K562 (cell line): ENCODE results near the gene KAT14. TPM values are rescaled to one million over a fixed set of nuclear protein-coding genes. Genes with fewer than 3 reads are reported as not detected.

ENCODE experiments used
- FOXP1 ChIP-seq: sonication (generic); formaldehyde crosslinking; IDR thresholded peaks from 2 replicates; pipeline ENCODE4 v1.8.0; 2022; ENCODE audit warnings: mild to moderate bottlenecking, missing genetic modification reagents
- PML ChIP-seq: IDR thresholded peaks from 2 replicates; pipeline ENCODE4 v1.6.1; 2012; ENCODE audit warnings: low read length, inconsistent platforms
- RCOR1 ChIP-seq, 2 experiments: IDR thresholded peaks; 2 replicates each; pipeline ENCODE4 v1.6.1; 2012; ENCODE audit warnings: low read depth in 2 of 2, low read length in 2 of 2, borderline replicate concordance in 1 of 2, improper control_type of control experiment in 1 of 2
- ZNF134 ChIP-seq: fragments of 250-450 bp; sonication (Bioruptor Pico); conservative IDR thresholded peaks from 2 replicates; pipeline ENCODE4 v1.4.0; 2020
- polyA plus RNA-seq, 8 experiments: library from polyadenylated mRNA; depleted of rRNA in 4 of 8; stranded (reverse) in 5 of 8; unstranded in 3 of 8; fragments of >200 nt; fragmentation: Nextera tagmentation in 2 of 8; fragmentation: Illumina TruSeq in 1 of 8; extraction: Ambion mirVana in 2 of 8; extraction: Trizol in 1 of 8; gene quantifications; 2 replicates each; pipeline versions ENCODE4 v1.2.1 to v1.2.3, GENCODE V29; 2011 to 2014; ENCODE audit warnings: inconsistent platforms in 1 of 8, missing spikeins in 1 of 8
- small RNA-seq: library from RNA; depleted of rRNA; stranded (forward); fragments of <200 nt; gene quantifications from one replicate; pipeline ENCODE3, GENCODE V24; 2014
- total RNA-seq, 7 experiments: library from RNA; depleted of rRNA in 6 of 7; stranded (reverse); fragments of >200 nt in 6 of 7; fragmentation: Illumina TruSeq in 2 of 7; extraction: Trizol in 2 of 7; gene quantifications; 2 replicates each; pipeline versions ENCODE4 v1.2.1 to v1.2.3, GENCODE V29; 2011 to 2021; ENCODE audit warnings: low replicate concordance in 1 of 7
- TF ChIP-seq, protein P1 (sequence below): fragments of 450-650 bp; IDR thresholded peaks from 2 replicates; pipeline ENCODE4 v1.7.1; 2018; ENCODE audit warnings: mild to moderate bottlenecking, low read depth; ENCODE audit not compliant: partially characterized antibody

The KAT14 gene
- total and polyA plus RNA-seq, 9 of the 15 experiments (the other 6 are each of a cell fraction or from before 2014, with no cell fraction given): 1.7 to 7.2 (median 5.6) TPM

DNA sequence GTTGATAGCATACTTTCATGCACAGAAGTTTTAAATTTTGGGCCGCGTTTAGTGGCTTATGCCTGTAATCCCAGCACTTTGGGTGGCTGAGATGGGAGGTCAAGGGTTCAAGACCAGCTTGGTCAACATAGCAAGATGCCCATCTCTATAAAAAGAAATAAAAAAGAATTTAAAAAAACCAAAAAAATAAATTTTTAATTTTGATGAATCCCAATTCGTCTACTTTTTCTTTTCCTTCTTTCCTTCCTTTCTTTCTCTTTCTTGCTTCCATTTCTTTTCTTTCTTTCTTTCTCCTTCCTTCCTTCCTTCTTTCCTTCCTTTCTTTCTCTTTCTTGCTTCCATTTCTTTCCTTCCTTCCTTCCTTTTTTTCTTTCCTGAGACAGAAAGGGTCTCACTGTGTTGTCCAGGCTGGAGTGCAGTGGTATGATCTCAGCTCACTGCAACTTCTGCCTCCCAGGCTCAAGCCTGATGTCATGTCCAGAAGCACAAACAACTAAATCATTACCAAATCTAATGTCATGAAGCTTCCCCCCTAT is 95.8 kb downstream of the KAT14 start (continued):
- TF ChIP-seq, protein P1, sequence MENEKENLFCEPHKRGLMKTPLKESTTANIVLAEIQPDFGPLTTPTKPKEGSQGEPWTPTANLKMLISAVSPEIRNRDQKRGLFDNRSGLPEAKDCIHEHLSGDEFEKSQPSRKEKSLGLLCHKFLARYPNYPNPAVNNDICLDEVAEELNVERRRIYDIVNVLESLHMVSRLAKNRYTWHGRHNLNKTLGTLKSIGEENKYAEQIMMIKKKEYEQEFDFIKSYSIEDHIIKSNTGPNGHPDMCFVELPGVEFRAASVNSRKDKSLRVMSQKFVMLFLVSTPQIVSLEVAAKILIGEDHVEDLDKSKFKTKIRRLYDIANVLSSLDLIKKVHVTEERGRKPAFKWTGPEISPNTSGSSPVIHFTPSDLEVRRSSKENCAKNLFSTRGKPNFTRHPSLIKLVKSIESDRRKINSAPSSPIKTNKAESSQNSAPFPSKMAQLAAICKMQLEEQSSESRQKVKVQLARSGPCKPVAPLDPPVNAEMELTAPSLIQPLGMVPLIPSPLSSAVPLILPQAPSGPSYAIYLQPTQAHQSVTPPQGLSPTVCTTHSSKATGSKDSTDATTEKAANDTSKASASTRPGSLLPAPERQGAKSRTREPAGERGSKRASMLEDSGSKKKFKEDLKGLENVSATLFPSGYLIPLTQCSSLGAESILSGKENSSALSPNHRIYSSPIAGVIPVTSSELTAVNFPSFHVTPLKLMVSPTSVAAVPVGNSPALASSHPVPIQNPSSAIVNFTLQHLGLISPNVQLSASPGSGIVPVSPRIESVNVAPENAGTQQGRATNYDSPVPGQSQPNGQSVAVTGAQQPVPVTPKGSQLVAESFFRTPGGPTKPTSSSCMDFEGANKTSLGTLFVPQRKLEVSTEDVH: no peak
- no peak for TF ChIP-seq PML
- TF ChIP-seq ZNF134 (CRISPR knock-in tag): no peak
- TF ChIP-seq RCOR1 (IDR thresholded peaks at IDR 0.05; ENCODE audit: borderline replicate concordance in 1 of 2, low read depth in 2 of 2, low read length in 2 of 2): no peak
- no peak for TF ChIP-seq FOXP1 (CRISPR knock-in tag)
- TF ChIP-seq, all 486 proteins: peak for 0

Small RNA genes within 50 kb of the gene (small RNA-seq; reads per million reads assigned to genes)
- gene RF00019: not detected
- gene RNU7-137P: not detected

Other genes starting within 250 kb of the KAT14 start
- 150 and 171 TPM in 2 replicates for gene SNX5, start 169.1 kb upstream of the KAT14 start, total RNA-seq (2014; rRNA removed)
- 157 and 183 TPM in 2 replicates for gene SNX5, start 169.1 kb upstream of the KAT14 start, total RNA-seq (2014; rRNA removed; fragmentation: Illumina TruSeq; extraction: Trizol)
- 156 and 164 TPM in 2 replicates for gene SNX5, start 169.1 kb upstream of the KAT14 start, total RNA-seq (2015; rRNA removed; fragmentation: Illumina TruSeq; extraction: Trizol)
- 128 and 142 TPM in 2 replicates for gene SNX5, start 169.1 kb upstream of the KAT14 start, total RNA-seq (2021)
- gene SNX5, start 169.1 kb upstream of the KAT14 start, polyA plus RNA-seq (2011; rRNA removed): 139 and 174 TPM in 2 replicates
- gene SNX5, start 169.1 kb upstream of the KAT14 start, polyA plus RNA-seq (2014; fragmentation: Illumina TruSeq; extraction: Trizol): 150 and 160 TPM in 2 replicates
- 10 to 100 TPM; 53.5 to 69.8 TPM for gene SNX5, start 169.1 kb upstream of the KAT14 start, polyA plus RNA-seq (2014; fragmentation: Nextera tagmentation; extraction: Ambion mirVana)
- gene SNX5, start 169.1 kb upstream of the KAT14 start, polyA plus RNA-seq (2014; rRNA removed): 232 and 276 TPM in 2 replicates
- 15.6 and 15.9 TPM in 2 replicates for gene MGME1, start 168.8 kb upstream of the KAT14 start, total RNA-seq (2014; rRNA removed)
- 38.6 and 42.7 TPM in 2 replicates for gene MGME1, start 168.8 kb upstream of the KAT14 start, total RNA-seq (2014; rRNA removed; fragmentation: Illumina TruSeq; extraction: Trizol)
- 34.1 and 35.0 TPM in 2 replicates for gene MGME1, start 168.8 kb upstream of the KAT14 start, total RNA-seq (2015; rRNA removed; fragmentation: Illumina TruSeq; extraction: Trizol)
- gene MGME1, start 168.8 kb upstream of the KAT14 start, total RNA-seq (2021): 29.2 and 30.6 TPM in 2 replicates
- gene MGME1, start 168.8 kb upstream of the KAT14 start, polyA plus RNA-seq (2011; rRNA removed): 25.9 and 36.0 TPM in 2 replicates
- gene MGME1, start 168.8 kb upstream of the KAT14 start, polyA plus RNA-seq (2014; fragmentation: Illumina TruSeq; extraction: Trizol): 41.3 and 45.1 TPM in 2 replicates
- 10 to 100 TPM; 13.4 to 20.7 TPM for gene MGME1, start 168.8 kb upstream of the KAT14 start, polyA plus RNA-seq (2014; fragmentation: Nextera tagmentation; extraction: Ambion mirVana)
- 23.1 and 27.3 TPM in 2 replicates for gene MGME1, start 168.8 kb upstream of the KAT14 start, polyA plus RNA-seq (2014; rRNA removed)
- gene OVOL2, start 79.9 kb upstream of the KAT14 start, total RNA-seq (2014; rRNA removed): not detected in 2 replicates
- not detected in 2 replicates for gene OVOL2, start 79.9 kb upstream of the KAT14 start, total RNA-seq (2014; rRNA removed; fragmentation: Illumina TruSeq; extraction: Trizol)
- not detected in 2 replicates for gene OVOL2, start 79.9 kb upstream of the KAT14 start, total RNA-seq (2015; rRNA removed; fragmentation: Illumina TruSeq; extraction: Trizol)
- gene OVOL2, start 79.9 kb upstream of the KAT14 start, total RNA-seq (2021): not detected in 2 replicates
- not detected in 2 replicates for gene OVOL2, start 79.9 kb upstream of the KAT14 start, polyA plus RNA-seq (2011; rRNA removed)
- gene OVOL2, start 79.9 kb upstream of the KAT14 start, polyA plus RNA-seq (2014; fragmentation: Illumina TruSeq; extraction: Trizol): not detected in 2 replicates
- not detected for gene OVOL2, start 79.9 kb upstream of the KAT14 start, polyA plus RNA-seq (2014; fragmentation: Nextera tagmentation; extraction: Ambion mirVana)
- 0.22 TPM in 1 of 2 replicates, not detected in the other for gene OVOL2, start 79.9 kb upstream of the KAT14 start, polyA plus RNA-seq (2014; rRNA removed)
- 10.4 and 12.4 TPM in 2 replicates for gene PET117, start within 50 bp of the KAT14 start, total RNA-seq (2014; rRNA removed)
- gene PET117, start within 50 bp of the KAT14 start, total RNA-seq (2014; rRNA removed; fragmentation: Illumina TruSeq; extraction: Trizol): 17.7 and 18.2 TPM in 2 replicates
- gene PET117, start within 50 bp of the KAT14 start, total RNA-seq (2015; rRNA removed; fragmentation: Illumina TruSeq; extraction: Trizol): 11.7 and 13.3 TPM in 2 replicates
- gene PET117, start within 50 bp of the KAT14 start, total RNA-seq (2021): 11.4 and 11.9 TPM in 2 replicates
- 8.5 and 14.4 TPM in 2 replicates for gene PET117, start within 50 bp of the KAT14 start, polyA plus RNA-seq (2011; rRNA removed)
- gene PET117, start within 50 bp of the KAT14 start, polyA plus RNA-seq (2014; fragmentation: Illumina TruSeq; extraction: Trizol): 13.6 and 14.3 TPM in 2 replicates
- 1 to 10 TPM; 7.1 to 7.7 TPM for gene PET117, start within 50 bp of the KAT14 start, polyA plus RNA-seq (2014; fragmentation: Nextera tagmentation; extraction: Ambion mirVana)
- 16.6 and 20.0 TPM in 2 replicates for gene PET117, start within 50 bp of the KAT14 start, polyA plus RNA-seq (2014; rRNA removed)
- gene ZNF133, start 150.7 kb downstream of the KAT14 start, total RNA-seq (2014; rRNA removed): 4.4 TPM in 2 replicates
- gene ZNF133, start 150.7 kb downstream of the KAT14 start, total RNA-seq (2014; rRNA removed; fragmentation: Illumina TruSeq; extraction: Trizol): 4.9 and 5.2 TPM in 2 replicates
- gene ZNF133, start 150.7 kb downstream of the KAT14 start, total RNA-seq (2015; rRNA removed; fragmentation: Illumina TruSeq; extraction: Trizol): 3.8 and 5.7 TPM in 2 replicates
- 3.7 and 5.1 TPM in 2 replicates for gene ZNF133, start 150.7 kb downstream of the KAT14 start, total RNA-seq (2021)
- 6.5 and 7.1 TPM in 2 replicates for gene ZNF133, start 150.7 kb downstream of the KAT14 start, polyA plus RNA-seq (2011; rRNA removed)
- 4.1 and 5.1 TPM in 2 replicates for gene ZNF133, start 150.7 kb downstream of the KAT14 start, polyA plus RNA-seq (2014; fragmentation: Illumina TruSeq; extraction: Trizol)
- gene ZNF133, start 150.7 kb downstream of the KAT14 start, polyA plus RNA-seq (2014; fragmentation: Nextera tagmentation; extraction: Ambion mirVana): 1 to 10 TPM; 1.1 to 3.5 TPM
- gene ZNF133, start 150.7 kb downstream of the KAT14 start, polyA plus RNA-seq (2014; rRNA removed): 3.3 and 3.4 TPM in 2 replicates